ENCODE results near the gene GMCL2.

DNA sequence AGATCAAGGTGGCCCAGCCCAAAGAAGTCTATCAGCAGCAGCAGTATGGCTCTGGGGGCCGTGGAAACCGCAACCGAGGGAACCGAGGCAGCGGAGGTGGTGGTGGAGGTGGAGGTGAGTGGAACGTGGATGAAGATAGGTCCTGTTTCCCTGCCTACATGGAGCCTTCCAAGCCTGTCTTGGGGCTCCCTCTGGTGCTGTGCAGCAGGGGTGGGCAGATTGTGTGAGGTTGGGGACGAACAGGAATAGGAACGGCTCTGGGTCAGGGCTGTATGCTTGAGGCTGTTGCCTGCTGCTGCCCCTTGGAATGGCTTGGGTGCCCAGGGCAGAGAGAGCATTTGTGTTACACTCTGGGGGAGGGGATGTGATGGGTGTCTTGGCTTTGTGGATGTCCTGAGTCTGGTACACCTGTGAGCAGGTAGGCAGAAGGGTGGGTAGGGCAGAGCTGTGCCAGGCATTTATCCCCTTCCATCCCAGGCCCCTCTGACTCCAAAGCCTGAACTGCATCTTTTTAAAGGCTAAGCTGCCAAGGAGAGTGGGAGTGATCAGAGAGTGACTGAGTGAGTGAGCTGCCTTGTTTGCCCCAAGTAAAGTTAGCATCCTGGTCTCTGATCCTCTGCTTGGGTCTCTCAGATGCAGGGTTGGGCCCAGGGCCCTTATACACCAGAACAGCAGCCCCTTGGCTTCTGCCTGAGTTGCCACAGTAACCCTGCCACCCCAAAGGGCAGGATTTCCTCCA is 22.3 kb upstream of the GMCL2 start:
- TF ChIP-seq EP300 (IDR thresholded peaks at IDR 0.05; ENCODE audit: low read depth): no peak
- TF ChIP-seq, protein P1, sequence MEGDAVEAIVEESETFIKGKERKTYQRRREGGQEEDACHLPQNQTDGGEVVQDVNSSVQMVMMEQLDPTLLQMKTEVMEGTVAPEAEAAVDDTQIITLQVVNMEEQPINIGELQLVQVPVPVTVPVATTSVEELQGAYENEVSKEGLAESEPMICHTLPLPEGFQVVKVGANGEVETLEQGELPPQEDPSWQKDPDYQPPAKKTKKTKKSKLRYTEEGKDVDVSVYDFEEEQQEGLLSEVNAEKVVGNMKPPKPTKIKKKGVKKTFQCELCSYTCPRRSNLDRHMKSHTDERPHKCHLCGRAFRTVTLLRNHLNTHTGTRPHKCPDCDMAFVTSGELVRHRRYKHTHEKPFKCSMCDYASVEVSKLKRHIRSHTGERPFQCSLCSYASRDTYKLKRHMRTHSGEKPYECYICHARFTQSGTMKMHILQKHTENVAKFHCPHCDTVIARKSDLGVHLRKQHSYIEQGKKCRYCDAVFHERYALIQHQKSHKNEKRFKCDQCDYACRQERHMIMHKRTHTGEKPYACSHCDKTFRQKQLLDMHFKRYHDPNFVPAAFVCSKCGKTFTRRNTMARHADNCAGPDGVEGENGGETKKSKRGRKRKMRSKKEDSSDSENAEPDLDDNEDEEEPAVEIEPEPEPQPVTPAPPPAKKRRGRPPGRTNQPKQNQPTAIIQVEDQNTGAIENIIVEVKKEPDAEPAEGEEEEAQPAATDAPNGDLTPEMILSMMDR (IDR thresholded peaks at IDR 0.05): no peak
- no peak for TF ChIP-seq POLR2A (IDR thresholded peaks at IDR 0.05)
- TF ChIP-seq POLR2AphosphoS5 (IDR thresholded peaks at IDR 0.05): peak in 1 of 3 donors; percentile 11

All from transverse colon (tissue), 4 donors.